ENCODE results near the gene SLC25A10.

SLC25A10 gene

GRCh38 chr17:81726004-81726403 lies 13.9 kb downstream of the SLC25A10 start (continued):
- TF ChIP-seq PRDM10 (tag by site-specific recombination; IDR thresholded peaks at IDR 0.05), result no peak
- no peak for TF ChIP-seq ZNF624 (tag by site-specific recombination; IDR thresholded peaks at IDR 0.05)
- no peak for TF ChIP-seq ZBTB44 (tag by site-specific recombination; IDR thresholded peaks at IDR 0.05)
- no peak for TF ChIP-seq ZFP41 (tag by site-specific recombination; IDR thresholded peaks at IDR 0.05; ENCODE audit: borderline replicate concordance)
- no peak for TF ChIP-seq ZNF449 (tag by site-specific recombination; IDR thresholded peaks at IDR 0.05)
- no peak for TF ChIP-seq KLF10 (tag by site-specific recombination; IDR thresholded peaks at IDR 0.05)
- TF ChIP-seq ZSCAN18 (tag by site-specific recombination; IDR thresholded peaks at IDR 0.05), result no peak
- TF ChIP-seq ZNF174 (tag by site-specific recombination; IDR thresholded peaks at IDR 0.05), result no peak
- no peak for TF ChIP-seq ZNF501 (tag by site-specific recombination; IDR thresholded peaks at IDR 0.05)
- no peak for TF ChIP-seq ZNF391 (tag by site-specific recombination; IDR thresholded peaks at IDR 0.05; ENCODE audit: borderline replicate concordance, low read depth)
- TF ChIP-seq KLF16 (tag by site-specific recombination; IDR thresholded peaks at IDR 0.05), result no peak

- Histone ChIP-seq H3K9me3 (ENCODE audit: control insufficient read depth, insufficient read depth, low read depth, low read length) (no peaks in the 10 kb centered on the region), H3K4me1 (ENCODE audit: control insufficient read depth, insufficient read depth, low read length) (peaks cover under 1% of the 10 kb centered on the region; the same call in 1 of the 2 replicates), H3K36me3 (ENCODE audit: control insufficient read depth in 2 of 2, insufficient read depth in 1 of 2, low read length in 2 of 2) (no peaks in the 10 kb centered on the region), H3K4me3 (ENCODE audit: low read depth, low read length) (no peak overlapping the region), H3K27ac (ENCODE audit: extremely low read depth, low read depth, low read length) (no peak overlapping the region)
- ChIA-PET CTCF (interaction anchor here (0.9 to 2.2 kb wide), 2 partner anchors 8 to 12 kb away, joined by 4 to 6 read pairs; no protein-coding TSS in a partner anchor), POLR2A (interaction anchor here (0.6 to 1.3 kb wide), 5 partner anchors 24 to 289 kb away, joined by 3 to 7 read pairs (median 4); partner anchors contain the start of gene MRPL12)
- TF ChIP-seq ZBTB26 (tag by site-specific recombination; optimal IDR thresholded peaks at IDR 0.05), result peak; percentile 11
- no peak for TF ChIP-seq HIC1 (tag by site-specific recombination; IDR thresholded peaks at IDR 0.05)
- no peak for TF ChIP-seq PRDM4 (tag by site-specific recombination; IDR thresholded peaks at IDR 0.05)
- no peak for TF ChIP-seq ZFP3 (tag by site-specific recombination; IDR thresholded peaks at IDR 0.05; ENCODE audit: low read depth)
- no peak for TF ChIP-seq ZNF561 (tag by site-specific recombination; IDR thresholded peaks at IDR 0.05; ENCODE audit: borderline replicate concordance)
- TF ChIP-seq ZNF580 (tag by site-specific recombination; IDR thresholded peaks at IDR 0.05), result no peak
- TF ChIP-seq ZNF354C (tag by site-specific recombination; IDR thresholded peaks at IDR 0.05; ENCODE audit: borderline replicate concordance, low read depth), result no peak
- TF ChIP-seq GLIS1 (tag by site-specific recombination; IDR thresholded peaks at IDR 0.05), result peak; percentile 87
Observed at GRCh38 chr17:81727324-81728031, 15.4 kb downstream of the SLC25A10 start.
